Subcutaneous adipose tissue (tissue), 4 donors: ENCODE results near the gene DLGAP4. TPM values are rescaled to one million over a fixed set of nuclear protein-coding genes. Genes with fewer than 3 reads are reported as not detected.

Experiments
- CTCF ChIP-seq: fragments of 450-650 bp; IDR thresholded peaks from one replicate; pipeline ENCODE4 v1.5.1; 2016; ENCODE audit warnings: low read depth, mild to moderate bottlenecking, control low read depth, antibody characterized with exemption, moderate library complexity
- total RNA-seq, 4 donors: library from RNA; depleted of rRNA; stranded (reverse); fragments of >200 nt; gene quantifications; one replicate each; pipeline ENCODE4 v1.1.0, GENCODE V29; 2016

The DLGAP4 gene
- total RNA-seq, 4 donors from 2014 or later = 25.8 to 47.4 (median 38.9) TPM

GRCh38 chr20:36474563-36474962 lies 168.4 kb downstream of the DLGAP4 start:
- no peak for TF ChIP-seq CTCF

- no peak for TF ChIP-seq CTCF
Measured at GRCh38 chr20:36477475-36477874, 171.3 kb downstream of the DLGAP4 start.

- TF ChIP-seq CTCF = no peak
Measured at GRCh38 chr20:36478137-36478905, 172.2 kb downstream of the DLGAP4 start.

GRCh38 chr20:36479938-36480337 lies 173.8 kb downstream of the DLGAP4 start:
- TF ChIP-seq CTCF = no peak

- TF ChIP-seq CTCF = no peak
Measured at GRCh38 chr20:36480456-36481048, 174.4 kb downstream of the DLGAP4 start.

GRCh38 chr20:36481380-36482043 lies 175.4 kb downstream of the DLGAP4 start:
- TF ChIP-seq CTCF = no peak

GRCh38 chr20:36482044-36482473 lies 175.9 kb downstream of the DLGAP4 start:
- TF ChIP-seq CTCF = no peak
